ENCODE results near the gene RBBP7.

Gene RBBP7

GRCh38 chrX:16843208-16843909, 26.8 kb downstream of the RBBP7 start:
- Histone ChIP-seq H3K4me3 (ENCODE audit: insufficient read depth, low read depth, low read length) (no peak overlapping the region), H3K27me3 (ENCODE audit: control insufficient read depth, insufficient read depth, low read length, poor library complexity, severe bottlenecking) (no peaks in the 10 kb centered on the region), H3K36me3 (ENCODE audit: control insufficient read depth, insufficient read depth, low read length) (peaks cover 7% of the 10 kb centered on the region), H3K9me3 (ENCODE audit: control insufficient read depth, low read length) (no peaks in the 10 kb centered on the region), H3K27ac (ENCODE audit: insufficient read depth, low read depth, low read length, poor library complexity, severe bottlenecking) (no peak overlapping the region), H3K4me1 (ENCODE audit: control insufficient read depth, insufficient read depth, low read length) (peaks cover 8% of the 10 kb centered on the region)
- WGBS, 2 experiments = 89 to 95% methylated on average over 2 of the region's 3 CpGs

- Histone ChIP-seq H3K9me3 (ENCODE audit: control insufficient read depth, low read length) (no peaks in the 10 kb centered on the region), H3K4me3 (ENCODE audit: insufficient read depth, low read depth, low read length) (no peak overlapping the region), H3K36me3 (ENCODE audit: control insufficient read depth, insufficient read depth, low read length) (peaks cover 4% of the 10 kb centered on the region), H3K27me3 (ENCODE audit: control insufficient read depth, insufficient read depth, low read length, poor library complexity, severe bottlenecking) (no peaks in the 10 kb centered on the region), H3K4me1 (ENCODE audit: control insufficient read depth, insufficient read depth, low read length) (peaks cover 8% of the 10 kb centered on the region), H3K27ac (ENCODE audit: insufficient read depth, low read depth, low read length, poor library complexity, severe bottlenecking) (no peak overlapping the region)
- 94 to 96% methylated on average over 2 to 3 of the region's 3 CpGs for WGBS, 2 experiments
Measured at GRCh38 chrX:16842684-16843083, 27.5 kb downstream of the RBBP7 start.

GRCh38 chrX:16839852-16840460, 30.2 kb downstream of the RBBP7 start:
- no peaks in the 10 kb centered on the region for H3K27me3 ChIP-seq (ENCODE audit: control insufficient read depth, insufficient read depth, low read length, poor library complexity, severe bottlenecking)
- peaks cover 8% of the 10 kb centered on the region for H3K4me1 ChIP-seq (ENCODE audit: control insufficient read depth, insufficient read depth, low read length)
- 86 to 87% methylated on average over 14 of the region's 14 CpGs for WGBS, 2 experiments
- H3K27ac ChIP-seq (ENCODE audit: insufficient read depth, low read depth, low read length, poor library complexity, severe bottlenecking) = no peak overlapping the region
- no peak overlapping the region for H3K4me3 ChIP-seq (ENCODE audit: insufficient read depth, low read depth, low read length)
- H3K36me3 ChIP-seq (ENCODE audit: control insufficient read depth, insufficient read depth, low read length) = no peaks in the 10 kb centered on the region
- no peaks in the 10 kb centered on the region for H3K9me3 ChIP-seq (ENCODE audit: control insufficient read depth, low read length)

- no peak overlapping the region for H3K27ac ChIP-seq (ENCODE audit: insufficient read depth, low read depth, low read length, poor library complexity, severe bottlenecking)
- H3K27me3 ChIP-seq (ENCODE audit: control insufficient read depth, insufficient read depth, low read length, poor library complexity, severe bottlenecking) = no peaks in the 10 kb centered on the region
- H3K36me3 ChIP-seq (ENCODE audit: control insufficient read depth, insufficient read depth, low read length) = no peaks in the 10 kb centered on the region
- WGBS, 2 experiments = 74 to 84% methylated on average over 4 to 5 of the region's 5 CpGs
- H3K4me3 ChIP-seq (ENCODE audit: insufficient read depth, low read depth, low read length) = no peak overlapping the region
- no peaks in the 10 kb centered on the region for H3K9me3 ChIP-seq (ENCODE audit: control insufficient read depth, low read length)
- H3K4me1 ChIP-seq (ENCODE audit: control insufficient read depth, insufficient read depth, low read length) = peaks cover 8% of the 10 kb centered on the region
Measured at GRCh38 chrX:16839219-16839851, 30.8 kb downstream of the RBBP7 start.

- Histone ChIP-seq H3K4me3 (ENCODE audit: insufficient read depth, low read depth, low read length) (no peak overlapping the region), H3K36me3 (ENCODE audit: control insufficient read depth, insufficient read depth, low read length) (no peaks in the 10 kb centered on the region), H3K27me3 (ENCODE audit: control insufficient read depth, insufficient read depth, low read length, poor library complexity, severe bottlenecking) (no peaks in the 10 kb centered on the region), H3K27ac (ENCODE audit: insufficient read depth, low read depth, low read length, poor library complexity, severe bottlenecking) (no peak overlapping the region), H3K9me3 (ENCODE audit: control insufficient read depth, low read length) (no peaks in the 10 kb centered on the region), H3K4me1 (ENCODE audit: control insufficient read depth, insufficient read depth, low read length) (peaks cover 8% of the 10 kb centered on the region)
- 85 to 95% methylated on average over 11 of the region's 11 CpGs for WGBS, 2 experiments
Measured at GRCh38 chrX:16838202-16839066, 31.7 kb downstream of the RBBP7 start.

GRCh38 chrX:16836371-16836770, 33.8 kb downstream of the RBBP7 start:
- no peaks in the 10 kb centered on the region for H3K27me3 ChIP-seq (ENCODE audit: control insufficient read depth, insufficient read depth, low read length, poor library complexity, severe bottlenecking)
- no peak overlapping the region for H3K27ac ChIP-seq (ENCODE audit: insufficient read depth, low read depth, low read length, poor library complexity, severe bottlenecking)
- WGBS, 2 experiments = 75 to 80% methylated on average over 8 to 9 of the region's 9 CpGs
- H3K36me3 ChIP-seq (ENCODE audit: control insufficient read depth, insufficient read depth, low read length) = no peaks in the 10 kb centered on the region
- no peak overlapping the region for H3K4me3 ChIP-seq (ENCODE audit: insufficient read depth, low read depth, low read length)
- peaks cover 8% of the 10 kb centered on the region for H3K4me1 ChIP-seq (ENCODE audit: control insufficient read depth, insufficient read depth, low read length)
- no peaks in the 10 kb centered on the region for H3K9me3 ChIP-seq (ENCODE audit: control insufficient read depth, low read length)

- Histone ChIP-seq H3K27ac (ENCODE audit: insufficient read depth, low read depth, low read length, poor library complexity, severe bottlenecking) (no peak overlapping the region), H3K9me3 (ENCODE audit: control insufficient read depth, low read length) (no peaks in the 10 kb centered on the region), H3K4me3 (ENCODE audit: insufficient read depth, low read depth, low read length) (no peak overlapping the region), H3K27me3 (ENCODE audit: control insufficient read depth, insufficient read depth, low read length, poor library complexity, severe bottlenecking) (no peaks in the 10 kb centered on the region), H3K4me1 (ENCODE audit: control insufficient read depth, insufficient read depth, low read length) (peaks cover 7% of the 10 kb centered on the region), H3K36me3 (ENCODE audit: control insufficient read depth, insufficient read depth, low read length) (no peaks in the 10 kb centered on the region)
- 15 to 51% methylated on average over 4 to 5 of the region's 6 CpGs for WGBS, 2 experiments
Measured at GRCh38 chrX:16834806-16835205, 35.4 kb downstream of the RBBP7 start.

GRCh38 chrX:16832301-16832700, 37.9 kb downstream of the RBBP7 start:
- Histone ChIP-seq H3K4me3 (ENCODE audit: insufficient read depth, low read depth, low read length) (no peak overlapping the region), H3K9me3 (ENCODE audit: control insufficient read depth, low read length) (no peaks in the 10 kb centered on the region), H3K36me3 (ENCODE audit: control insufficient read depth, insufficient read depth, low read length) (no peaks in the 10 kb centered on the region), H3K27me3 (ENCODE audit: control insufficient read depth, insufficient read depth, low read length, poor library complexity, severe bottlenecking) (no peaks in the 10 kb centered on the region), H3K4me1 (ENCODE audit: control insufficient read depth, insufficient read depth, low read length) (no peaks in the 10 kb centered on the region), H3K27ac (ENCODE audit: insufficient read depth, low read depth, low read length, poor library complexity, severe bottlenecking) (no peak overlapping the region)
- WGBS, 2 experiments = 57 to 63% methylated on average over 3 to 5 of the region's 5 CpGs

GRCh38 chrX:16828124-16828908, 41.8 kb downstream of the RBBP7 start:
- Histone ChIP-seq H3K4me1 (ENCODE audit: control insufficient read depth, insufficient read depth, low read length) (no peaks in the 10 kb centered on the region), H3K36me3 (ENCODE audit: control insufficient read depth, insufficient read depth, low read length) (no peaks in the 10 kb centered on the region), H3K9me3 (ENCODE audit: control insufficient read depth, low read length) (no peaks in the 10 kb centered on the region), H3K27me3 (ENCODE audit: control insufficient read depth, insufficient read depth, low read length, poor library complexity, severe bottlenecking) (no peaks in the 10 kb centered on the region), H3K27ac (ENCODE audit: insufficient read depth, low read depth, low read length, poor library complexity, severe bottlenecking) (no peak overlapping the region), H3K4me3 (ENCODE audit: insufficient read depth, low read depth, low read length) (no peak overlapping the region)
- 93 to 97% methylated on average over 6 of the region's 6 CpGs for WGBS, 2 experiments

All from ectodermal cell (in vitro differentiated cells).